Heart left ventricle (tissue), 13 donors: ENCODE data around the gene ABCA6.

Source experiments
- POLR2A ChIP-seq, 2 donors: fragments of 450-650 bp; IDR thresholded peaks; one replicate each; pipeline ENCODE4 v1.6.1; 2017; ENCODE audit warnings: antibody characterized with exemption in 2 of 2, mild to moderate bottlenecking in 2 of 2, moderate library complexity in 2 of 2
- TF ChIP-seq, protein P1 (sequence below), 12 donors: fragments of 200-600 bp; sonication (generic) in 4 of 12; IDR thresholded peaks; one replicate each; pipeline versions ENCODE4 v1.5.0 to v1.8.0; 2018 to 2022; ENCODE audit warnings: antibody characterized with exemption in 12 of 12, mild to moderate bottlenecking in 5 of 12
- donor health status: ischemic (EF 13 %, LVEDD 7.1; RV severe dilation, severe dysfunction).
- donor health status: DM: no; HTN: yes; CAD: no.
- donor health status: DM: no; HTN: no; CAD: no.
- donor health status: ischemic (EF 25% LVEDD 6.9; RV normal size, moderate dysfunction).
- donor health status: ischemic (EF 25% LVEDD 5.7; RV mildly dilated, moderate dysfunction).
- donor health status: ischemic (EF 35%, LVEDD 5.7; RV mildly dilated, moderate dysfunction).
- donor health status: nonischemic (EF 11% LVEDD 7.7; RV severe dilation, severe dysfunction).
- donor health status: DM: yes; HTN: yes; CAD: no.
- donor health status: PGD.
- donor health status: ischemic (EF 29% LVEDD 5.4; RV normal size, mild dysfunction).
- donor health status: nonischemic (EF 23%, LVEDD 6.1; RV moderate dilation, normal function).

DNA sequence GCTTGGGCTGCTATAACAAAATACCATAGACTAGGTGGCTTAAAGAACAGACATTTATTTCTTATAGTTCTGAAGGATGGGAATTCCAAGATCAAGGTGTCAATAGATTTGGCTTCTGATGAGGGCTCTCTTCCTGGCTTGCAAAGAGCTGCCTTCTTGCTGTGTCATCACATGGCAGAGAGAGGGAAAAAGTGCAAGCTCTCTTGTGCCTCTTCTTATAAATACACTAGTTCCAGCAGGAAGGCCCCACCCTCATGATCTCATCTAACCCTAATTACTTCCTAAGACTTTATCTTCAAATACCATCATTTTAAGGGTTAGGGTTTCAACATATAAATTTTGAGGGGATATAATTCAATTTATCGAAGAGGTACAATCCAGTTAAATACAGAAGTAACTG, 111.5 kb downstream of the ABCA6 start:
- TF ChIP-seq, protein P1, sequence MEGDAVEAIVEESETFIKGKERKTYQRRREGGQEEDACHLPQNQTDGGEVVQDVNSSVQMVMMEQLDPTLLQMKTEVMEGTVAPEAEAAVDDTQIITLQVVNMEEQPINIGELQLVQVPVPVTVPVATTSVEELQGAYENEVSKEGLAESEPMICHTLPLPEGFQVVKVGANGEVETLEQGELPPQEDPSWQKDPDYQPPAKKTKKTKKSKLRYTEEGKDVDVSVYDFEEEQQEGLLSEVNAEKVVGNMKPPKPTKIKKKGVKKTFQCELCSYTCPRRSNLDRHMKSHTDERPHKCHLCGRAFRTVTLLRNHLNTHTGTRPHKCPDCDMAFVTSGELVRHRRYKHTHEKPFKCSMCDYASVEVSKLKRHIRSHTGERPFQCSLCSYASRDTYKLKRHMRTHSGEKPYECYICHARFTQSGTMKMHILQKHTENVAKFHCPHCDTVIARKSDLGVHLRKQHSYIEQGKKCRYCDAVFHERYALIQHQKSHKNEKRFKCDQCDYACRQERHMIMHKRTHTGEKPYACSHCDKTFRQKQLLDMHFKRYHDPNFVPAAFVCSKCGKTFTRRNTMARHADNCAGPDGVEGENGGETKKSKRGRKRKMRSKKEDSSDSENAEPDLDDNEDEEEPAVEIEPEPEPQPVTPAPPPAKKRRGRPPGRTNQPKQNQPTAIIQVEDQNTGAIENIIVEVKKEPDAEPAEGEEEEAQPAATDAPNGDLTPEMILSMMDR (IDR thresholded peaks at IDR 0.05): no peak
- no peak for TF ChIP-seq POLR2A (IDR thresholded peaks at IDR 0.05)
